ENCODE measurements around the gene COL27A1.

DNA sequence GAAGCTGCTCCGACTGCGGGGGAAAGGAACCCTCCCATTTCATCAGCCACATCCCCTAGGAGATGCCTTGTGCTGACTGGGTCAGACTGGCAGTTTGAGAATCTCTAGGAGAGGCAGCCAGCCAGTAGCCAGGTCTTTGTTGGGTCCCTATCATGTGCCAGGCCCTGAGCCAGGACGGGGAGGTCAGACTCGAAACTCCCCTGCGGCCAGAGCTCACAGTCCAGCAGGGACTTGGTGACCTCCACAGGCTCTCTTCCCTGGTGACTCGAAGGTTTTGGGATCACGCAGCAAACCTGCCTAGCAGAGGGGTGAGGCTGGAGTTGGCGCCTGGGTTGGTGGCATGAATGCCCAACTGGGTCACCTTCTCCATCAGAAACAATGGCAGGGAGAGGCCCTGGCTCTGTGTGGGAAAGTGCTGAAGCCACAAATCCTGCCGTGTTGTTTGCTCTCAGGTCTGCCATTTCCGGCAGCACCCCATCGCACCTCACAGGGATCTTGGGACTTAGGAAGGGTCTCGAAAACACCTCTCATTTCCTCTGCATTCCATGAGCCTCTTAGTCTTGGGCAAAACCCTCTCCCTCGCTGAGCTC, 153.1 kb downstream of the COL27A1 start:
- TF ChIP-seq, protein P1, sequence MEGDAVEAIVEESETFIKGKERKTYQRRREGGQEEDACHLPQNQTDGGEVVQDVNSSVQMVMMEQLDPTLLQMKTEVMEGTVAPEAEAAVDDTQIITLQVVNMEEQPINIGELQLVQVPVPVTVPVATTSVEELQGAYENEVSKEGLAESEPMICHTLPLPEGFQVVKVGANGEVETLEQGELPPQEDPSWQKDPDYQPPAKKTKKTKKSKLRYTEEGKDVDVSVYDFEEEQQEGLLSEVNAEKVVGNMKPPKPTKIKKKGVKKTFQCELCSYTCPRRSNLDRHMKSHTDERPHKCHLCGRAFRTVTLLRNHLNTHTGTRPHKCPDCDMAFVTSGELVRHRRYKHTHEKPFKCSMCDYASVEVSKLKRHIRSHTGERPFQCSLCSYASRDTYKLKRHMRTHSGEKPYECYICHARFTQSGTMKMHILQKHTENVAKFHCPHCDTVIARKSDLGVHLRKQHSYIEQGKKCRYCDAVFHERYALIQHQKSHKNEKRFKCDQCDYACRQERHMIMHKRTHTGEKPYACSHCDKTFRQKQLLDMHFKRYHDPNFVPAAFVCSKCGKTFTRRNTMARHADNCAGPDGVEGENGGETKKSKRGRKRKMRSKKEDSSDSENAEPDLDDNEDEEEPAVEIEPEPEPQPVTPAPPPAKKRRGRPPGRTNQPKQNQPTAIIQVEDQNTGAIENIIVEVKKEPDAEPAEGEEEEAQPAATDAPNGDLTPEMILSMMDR (IDR thresholded peaks at IDR 0.05; ENCODE audit: low read length), result no peak
- no peak for TF ChIP-seq EZH2 (IDR thresholded peaks at IDR 0.05; ENCODE audit: borderline replicate concordance, low read length)

All from OCI-LY1 (cell line).